H7 (cell line): Measurements from ENCODE around the gene HMGCL. TPM values are rescaled to one million over a fixed set of nuclear protein-coding genes. Genes with fewer than 3 reads are reported as not detected.
"Not testable (repeated sequence)": the region's sequence is repeated elsewhere in the genome, so short reads cannot be mapped to it uniquely, and the experiment has no call there.

Source experiments
- DNase-seq: peaks from one replicate; pipeline ENCODE4 v3.0.0; 2012
- H3K27me3 ChIP-seq: 2 replicates; pipeline ENCODE4 v1.6.0; 2011; ENCODE audit warnings: mild to moderate bottlenecking, low read length; ENCODE audit not compliant: control insufficient read depth, insufficient read depth
- H3K36me3 ChIP-seq: replicated peaks from 2 replicates; pipeline ENCODE4 v1.5.1; 2011; ENCODE audit warnings: low read length; ENCODE audit not compliant: control insufficient read depth, insufficient read depth
- H3K4me3 ChIP-seq: 2 replicates; pipeline ENCODE4 v1.5.1; 2011; ENCODE audit warnings: low read depth, mild to moderate bottlenecking, control low read depth, low read length, moderate library complexity; ENCODE audit not compliant: insufficient read depth
- total RNA-seq: library from RNA; depleted of rRNA; stranded (reverse); fragments of >200 nt; shearing (Covaris generic); gene quantifications from 2 replicates; pipeline ENCODE4 v1.2.3, GENCODE V29; 2014

Gene HMGCL
- total RNA-seq, 1 experiment from 2014 or later: 35.8 TPM

- H3K27me3 ChIP-seq: no peaks in the 10 kb centered on the region
- no peak overlapping the region for H3K4me3 ChIP-seq
- peak; percentile 84 for DNase-seq
- H3K36me3 ChIP-seq: no peaks in the 10 kb centered on the region; the same call in none of the 2 replicates
These were observed 14.2 kb downstream of the HMGCL start for GRCh38 chr1:23810818-23811540.

DNA sequence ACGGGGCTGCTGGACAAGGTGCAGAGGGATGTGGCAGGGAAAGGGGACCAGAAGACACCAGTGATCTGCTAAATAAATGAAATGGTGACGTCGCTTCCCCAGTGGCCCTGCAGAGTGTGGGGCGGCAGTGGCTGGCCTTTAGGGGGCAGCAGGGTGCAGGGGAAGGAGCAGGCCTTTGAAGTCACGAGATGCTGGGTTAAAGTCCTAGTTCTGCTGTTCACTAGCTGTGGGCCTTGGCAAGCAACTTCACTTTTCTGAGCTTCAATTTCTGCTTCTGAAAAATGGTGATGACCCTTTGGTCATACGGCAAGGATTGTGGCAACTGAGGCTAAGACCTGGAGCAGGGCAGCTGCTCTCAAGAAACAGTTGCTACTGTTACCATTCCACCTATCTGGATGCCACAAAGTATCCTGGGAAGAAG, 15.5 kb downstream of the HMGCL start:
- no peaks in the 10 kb centered on the region; the same call in 1 of the 2 replicates for H3K36me3 ChIP-seq

GRCh38 chr1:23807453-23807852, 17.8 kb downstream of the HMGCL start:
- Histone ChIP-seq H3K36me3 (no peaks in the 10 kb centered on the region; the same call in 1 of the 2 replicates), H3K27me3 (no peaks in the 10 kb centered on the region), H3K4me3 (no peak overlapping the region)
- no peak for DNase-seq

More for the DNA sequence above, 15.5 kb downstream of the HMGCL start:
- Histone ChIP-seq H3K4me3 (no peak overlapping the region), H3K27me3 (no peaks in the 10 kb centered on the region)
- peak; percentile 88 for DNase-seq

DNA sequence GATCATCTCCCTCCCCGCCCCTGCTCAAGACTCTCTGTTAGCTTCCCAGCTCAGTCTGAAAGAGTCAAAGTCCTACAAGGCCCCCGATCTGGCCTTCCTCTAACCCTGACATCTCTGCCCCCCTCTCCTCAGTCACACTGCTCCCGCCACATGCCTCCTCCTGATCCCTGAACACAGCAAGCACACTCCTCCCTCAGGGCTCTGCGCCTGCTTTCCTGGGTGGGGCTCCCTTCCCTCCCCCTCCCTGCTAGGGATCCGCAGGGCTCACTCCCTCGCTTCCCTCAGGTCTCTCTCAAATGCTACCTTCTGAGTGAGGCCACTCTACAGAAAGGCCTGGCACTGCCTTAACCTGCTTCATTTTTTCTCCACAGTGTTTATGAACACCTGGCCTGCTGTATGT, 18.9 kb downstream of the HMGCL start:
- no peak overlapping the region for H3K4me3 ChIP-seq
- no peaks in the 10 kb centered on the region for H3K36me3 ChIP-seq
- peak; percentile 16 for DNase-seq
- peaks cover 6% of the 10 kb centered on the region; the same call in 1 of the 2 replicates for H3K27me3 ChIP-seq

DNA sequence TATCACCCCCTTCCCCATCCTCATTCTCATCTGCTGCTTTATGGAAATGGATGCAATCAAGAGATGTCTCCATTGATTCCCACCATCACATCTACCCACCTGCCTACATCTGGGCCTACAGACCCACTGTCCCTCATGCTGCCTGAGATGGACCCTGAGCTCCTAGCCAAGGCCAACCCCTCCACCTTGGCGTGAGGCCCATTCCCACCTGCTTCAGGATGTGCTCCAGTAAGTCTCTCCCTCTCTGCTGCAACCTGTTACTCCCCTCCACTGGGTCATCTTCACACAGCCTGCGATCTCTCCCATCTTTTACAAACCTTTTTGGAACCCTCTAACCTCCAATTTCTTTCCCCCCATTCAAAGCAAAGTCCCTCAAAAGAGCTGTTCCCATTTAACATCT, 20.2 kb downstream of the HMGCL start:
- Histone ChIP-seq H3K4me3 (no peak overlapping the region), H3K27me3 (peaks cover 9% of the 10 kb centered on the region; the same call in 1 of the 2 replicates), H3K36me3 (no peaks in the 10 kb centered on the region)
- DNase-seq: no peak

DNA sequence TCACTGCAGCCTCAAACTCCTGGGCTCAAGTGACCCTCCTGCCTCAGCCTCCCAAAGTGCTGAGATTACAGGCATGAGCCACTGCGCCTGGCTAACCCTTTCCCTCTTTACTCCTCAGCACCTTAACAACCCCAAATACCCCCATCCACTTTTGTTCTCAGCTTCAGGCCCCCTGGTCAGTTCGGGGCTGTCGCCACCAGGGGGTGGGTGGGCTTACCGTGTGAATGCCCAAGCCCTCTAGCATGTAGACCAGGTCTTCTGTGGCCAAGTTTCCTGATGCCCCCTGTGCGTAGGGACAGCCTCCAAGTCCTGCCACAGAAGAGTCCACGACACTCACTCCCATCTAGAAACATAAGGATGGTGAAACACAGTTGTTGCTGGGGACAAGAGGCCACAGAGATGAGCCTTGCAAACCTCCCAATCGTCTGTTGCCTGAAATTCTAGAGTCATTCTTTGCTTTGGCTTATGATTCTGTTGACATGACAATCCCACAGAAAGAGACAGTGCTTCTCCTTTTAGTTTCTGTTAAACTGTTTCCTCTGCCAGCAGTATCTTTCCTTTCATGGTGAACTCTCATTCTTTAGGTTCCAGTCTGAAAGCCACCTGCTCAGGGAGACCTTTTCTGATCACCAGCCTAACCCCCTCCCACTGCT, 20.9 kb downstream of the HMGCL start:
- H3K36me3 ChIP-seq: no peaks in the 10 kb centered on the region
- no peak overlapping the region for H3K4me3 ChIP-seq
- H3K27me3 ChIP-seq: peaks cover 9% of the 10 kb centered on the region; the same call in 1 of the 2 replicates
- DNase-seq: peak; percentile 39

DNA sequence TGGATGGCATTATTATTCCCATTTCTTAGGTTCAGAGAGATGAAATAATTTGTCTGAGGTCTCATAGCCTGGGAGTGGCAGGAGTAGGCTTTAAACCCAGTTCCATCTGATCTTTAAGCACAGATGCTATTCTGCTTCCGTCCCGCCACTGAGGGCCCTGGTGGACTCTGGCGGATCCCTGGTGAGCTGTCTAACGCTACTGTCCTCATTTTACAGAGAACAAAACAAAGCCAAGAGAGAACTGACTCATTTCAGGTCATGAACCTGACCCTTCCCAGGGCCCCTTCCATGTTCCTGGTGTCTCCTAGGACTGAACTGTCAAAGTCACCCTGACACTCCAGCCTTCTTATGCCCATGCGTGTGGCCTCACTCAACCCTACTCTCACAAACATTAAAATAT, 21.6 kb downstream of the HMGCL start:
- Histone ChIP-seq H3K4me3 (no peak overlapping the region), H3K36me3 (no peaks in the 10 kb centered on the region; the same call in 1 of the 2 replicates), H3K27me3 (peaks cover 9% of the 10 kb centered on the region; the same call in 1 of the 2 replicates)
- DNase-seq: no peak

GRCh38 chr1:23802809-23803342, 22.4 kb downstream of the HMGCL start:
- not testable (repeated sequence) for H3K4me3 ChIP-seq, H3K27me3 ChIP-seq, DNase-seq, H3K36me3 ChIP-seq

DNA sequence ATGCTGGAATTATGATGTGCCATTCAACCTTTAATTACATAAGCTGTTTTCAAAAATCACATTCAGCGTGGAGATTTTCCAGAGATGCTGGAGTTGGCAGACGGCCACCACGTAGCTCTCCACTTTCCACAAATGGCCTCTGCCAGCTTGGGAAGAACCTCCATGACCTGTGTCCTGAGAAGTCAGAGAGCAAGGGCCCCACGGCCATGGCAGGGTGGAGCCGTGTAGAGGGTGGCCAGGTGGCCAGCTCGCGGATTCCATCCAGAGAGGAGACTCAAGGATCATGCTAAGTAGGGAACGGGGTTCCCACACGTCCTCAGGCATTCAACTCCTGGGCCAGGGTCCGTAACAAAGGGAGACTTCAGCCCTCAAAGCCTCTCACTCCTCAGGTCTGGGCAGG, 23.4 kb downstream of the HMGCL start:
- DNase-seq: no peak
- Histone ChIP-seq H3K36me3 (peaks cover 8% of the 10 kb centered on the region), H3K4me3 (no peak overlapping the region), H3K27me3 (peaks cover 9% of the 10 kb centered on the region; the same call in 1 of the 2 replicates)

- H3K27me3 ChIP-seq: peaks cover 9% of the 10 kb centered on the region; the same call in 1 of the 2 replicates
- H3K36me3 ChIP-seq: peaks cover 9% of the 10 kb centered on the region
- peak; percentile 80 for DNase-seq
- peak overlapping the region; percentile 73 for H3K4me3 ChIP-seq
These were observed 23.9 kb downstream of the HMGCL start for GRCh38 chr1:23801338-23801748.

DNA sequence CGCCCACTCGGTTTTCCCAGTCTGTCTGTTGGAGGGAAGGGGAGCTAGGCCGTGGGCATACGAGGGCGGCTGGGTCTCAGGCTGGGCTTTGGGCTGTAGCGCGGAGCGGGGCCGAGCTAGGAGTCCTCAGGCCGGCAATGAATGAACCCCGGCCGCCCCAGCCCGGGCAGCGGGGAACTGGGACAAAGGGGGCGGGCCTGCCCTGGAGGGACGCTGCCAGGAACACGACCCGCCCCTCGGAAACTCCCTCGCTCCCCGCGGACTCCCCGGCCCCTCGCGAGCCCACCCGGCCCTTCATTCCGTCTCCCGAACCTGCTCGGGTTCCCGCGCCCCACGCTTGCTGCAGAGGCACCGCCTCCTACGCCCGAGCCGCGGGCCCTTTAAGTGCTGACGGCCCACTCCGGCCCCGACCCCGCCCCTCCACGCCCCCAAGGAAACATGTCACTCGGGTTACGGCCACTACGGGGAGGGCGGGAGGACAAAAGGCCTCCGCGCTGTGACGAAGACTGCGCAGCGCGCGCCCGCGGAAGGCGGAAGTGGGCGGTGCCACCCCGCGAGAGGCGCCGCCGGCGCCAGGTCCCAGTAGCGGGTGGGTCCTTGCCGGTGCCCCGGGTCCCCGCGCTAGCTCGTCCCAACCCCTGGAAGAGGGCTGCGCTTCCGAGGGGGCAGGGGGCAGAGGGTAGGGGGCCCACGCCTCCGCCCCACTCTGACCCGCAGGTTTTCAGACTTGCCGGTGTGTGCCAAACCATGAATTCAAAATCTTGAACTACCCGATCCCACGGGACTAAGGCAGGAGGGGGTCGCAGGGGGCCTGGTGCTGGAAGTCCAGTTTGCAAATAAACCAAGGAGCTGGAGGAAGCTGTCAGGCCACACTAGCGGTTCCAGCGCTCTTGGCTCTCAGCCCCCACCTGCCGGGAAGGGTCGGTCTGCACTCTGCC, 24.6 kb downstream of the HMGCL start, which contains the start of gene GALE:
TSS of gene GALE (minus strand) at position 355 of the 938 bp plus-strand sequence. CDS start 1,747 bp downstream, outside the sequence.
- peak; percentile 93 for DNase-seq
- peaks cover 11% of the 10 kb centered on the region for H3K36me3 ChIP-seq
- peaks cover 9% of the 10 kb centered on the region; the same call in 1 of the 2 replicates for H3K27me3 ChIP-seq
- peak within 1 kb of the TSS; percentile 73 for H3K4me3 ChIP-seq

GRCh38 chr1:23799570-23800399, 25.4 kb downstream of the HMGCL start:
- peak overlapping the region; percentile 73 for H3K4me3 ChIP-seq
- H3K36me3 ChIP-seq: peaks cover 12% of the 10 kb centered on the region
- H3K27me3 ChIP-seq: peaks cover 9% of the 10 kb centered on the region; the same call in 1 of the 2 replicates
- DNase-seq: peak; percentile 91

DNA sequence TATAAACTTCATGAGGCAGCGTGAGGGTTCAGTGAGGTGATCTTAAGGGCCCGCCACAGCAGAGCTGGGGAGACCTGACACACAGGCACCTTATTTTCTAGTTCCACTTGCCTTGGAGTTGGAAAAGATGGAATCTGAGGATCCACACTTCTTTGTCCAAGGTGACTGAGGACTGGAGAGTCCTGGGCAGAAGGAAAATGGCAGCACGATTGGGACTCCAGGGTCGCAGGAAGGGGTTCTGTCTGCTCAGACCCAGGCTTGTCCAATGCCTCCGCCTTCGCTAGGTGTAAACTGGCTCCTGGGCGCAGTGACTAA, 26.0 kb downstream of the HMGCL start:
- no peak for DNase-seq
- H3K4me3 ChIP-seq: peak overlapping the region; percentile 73
- H3K27me3 ChIP-seq: peaks cover 9% of the 10 kb centered on the region; the same call in 1 of the 2 replicates
- H3K36me3 ChIP-seq: peaks cover 12% of the 10 kb centered on the region
